WI38 (cell line): ENCODE measurements around the gene MINAR1.

Experiments used
- H3K4me3 ChIP-seq: 2 replicates; pipeline ENCODE4 v1.5.1; 2011; ENCODE audit warnings: low read depth, mild to moderate bottlenecking, control low read depth, low read length
- TF ChIP-seq, protein P1 (sequence below): IDR thresholded peaks from 2 replicates; pipeline ENCODE4 v1.5.1; 2012; ENCODE audit warnings: low read depth, mild to moderate bottlenecking, control low read depth, low read length

Gene MINAR1

DNA sequence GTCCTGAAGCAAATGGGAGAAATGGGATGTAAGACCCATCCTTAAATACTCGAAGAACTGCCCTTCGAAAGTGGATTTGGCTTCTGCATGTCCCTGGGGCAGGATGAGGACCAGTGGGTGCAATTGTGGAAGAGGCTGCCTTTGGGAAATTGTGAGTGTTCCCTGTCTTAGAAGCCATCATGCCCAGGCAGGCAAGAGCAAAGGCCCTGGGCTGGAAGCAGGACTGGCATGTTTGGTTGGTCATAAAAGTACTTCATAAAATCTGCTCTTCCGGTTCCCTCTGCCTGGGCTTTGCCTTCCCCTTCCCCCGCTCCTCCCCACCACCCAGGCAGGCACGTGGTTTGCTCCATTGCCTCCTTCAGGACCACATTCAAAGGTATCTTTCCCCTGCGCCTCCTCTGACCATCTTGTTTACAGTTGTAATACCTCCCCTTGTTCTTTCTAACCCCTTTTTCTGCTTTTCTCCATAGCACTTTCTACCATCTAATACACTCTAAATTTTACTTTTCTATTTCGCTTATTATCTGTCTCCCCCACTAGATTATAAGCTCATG lies 8.3 kb downstream of the MINAR1 start:
- no peak overlapping the region for H3K4me3 ChIP-seq
- TF ChIP-seq, protein P1, sequence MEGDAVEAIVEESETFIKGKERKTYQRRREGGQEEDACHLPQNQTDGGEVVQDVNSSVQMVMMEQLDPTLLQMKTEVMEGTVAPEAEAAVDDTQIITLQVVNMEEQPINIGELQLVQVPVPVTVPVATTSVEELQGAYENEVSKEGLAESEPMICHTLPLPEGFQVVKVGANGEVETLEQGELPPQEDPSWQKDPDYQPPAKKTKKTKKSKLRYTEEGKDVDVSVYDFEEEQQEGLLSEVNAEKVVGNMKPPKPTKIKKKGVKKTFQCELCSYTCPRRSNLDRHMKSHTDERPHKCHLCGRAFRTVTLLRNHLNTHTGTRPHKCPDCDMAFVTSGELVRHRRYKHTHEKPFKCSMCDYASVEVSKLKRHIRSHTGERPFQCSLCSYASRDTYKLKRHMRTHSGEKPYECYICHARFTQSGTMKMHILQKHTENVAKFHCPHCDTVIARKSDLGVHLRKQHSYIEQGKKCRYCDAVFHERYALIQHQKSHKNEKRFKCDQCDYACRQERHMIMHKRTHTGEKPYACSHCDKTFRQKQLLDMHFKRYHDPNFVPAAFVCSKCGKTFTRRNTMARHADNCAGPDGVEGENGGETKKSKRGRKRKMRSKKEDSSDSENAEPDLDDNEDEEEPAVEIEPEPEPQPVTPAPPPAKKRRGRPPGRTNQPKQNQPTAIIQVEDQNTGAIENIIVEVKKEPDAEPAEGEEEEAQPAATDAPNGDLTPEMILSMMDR = no peak

DNA sequence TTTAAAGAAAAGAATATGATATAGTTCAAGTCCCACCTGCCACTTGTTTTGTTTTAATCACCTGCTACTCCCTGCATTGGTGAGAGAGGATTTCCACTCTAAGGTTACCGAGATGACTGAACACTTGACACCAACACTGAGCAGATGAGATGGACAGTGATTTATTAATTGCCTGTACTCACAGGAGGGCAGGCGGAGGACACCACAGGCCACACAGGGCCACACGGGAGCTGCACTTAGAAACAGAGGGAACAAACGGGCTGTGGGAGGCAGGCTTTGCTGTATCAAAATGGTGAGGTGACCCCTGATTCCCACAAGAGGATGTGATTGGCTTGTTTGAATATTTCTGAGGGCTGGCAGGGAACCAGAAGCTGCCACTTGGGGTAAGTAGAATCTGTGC lies 10.8 kb downstream of the MINAR1 start:
- TF ChIP-seq, protein P1 = no peak
- H3K4me3 ChIP-seq = no peak overlapping the region

DNA sequence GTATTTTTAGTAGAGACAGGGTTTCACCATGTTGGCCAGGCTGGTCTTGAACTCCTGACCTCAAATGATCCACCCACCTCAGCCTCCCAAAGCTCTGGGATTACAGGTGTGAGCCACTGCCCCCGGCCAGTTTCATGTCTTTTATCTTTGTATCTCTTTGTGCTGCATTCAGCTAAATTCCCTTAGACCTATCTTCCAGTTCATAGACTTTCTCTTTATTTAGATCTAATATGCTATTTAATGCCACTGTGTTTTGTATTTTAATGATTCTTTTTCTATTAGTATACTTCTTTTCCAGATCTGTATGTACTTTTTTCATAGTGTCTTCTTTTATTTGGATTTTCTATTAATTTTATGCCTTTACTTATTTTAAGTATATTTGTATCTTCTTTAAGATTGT lies 14.9 kb downstream of the MINAR1 start:
- H3K4me3 ChIP-seq = no peak overlapping the region
- TF ChIP-seq, protein P1 = no peak

DNA sequence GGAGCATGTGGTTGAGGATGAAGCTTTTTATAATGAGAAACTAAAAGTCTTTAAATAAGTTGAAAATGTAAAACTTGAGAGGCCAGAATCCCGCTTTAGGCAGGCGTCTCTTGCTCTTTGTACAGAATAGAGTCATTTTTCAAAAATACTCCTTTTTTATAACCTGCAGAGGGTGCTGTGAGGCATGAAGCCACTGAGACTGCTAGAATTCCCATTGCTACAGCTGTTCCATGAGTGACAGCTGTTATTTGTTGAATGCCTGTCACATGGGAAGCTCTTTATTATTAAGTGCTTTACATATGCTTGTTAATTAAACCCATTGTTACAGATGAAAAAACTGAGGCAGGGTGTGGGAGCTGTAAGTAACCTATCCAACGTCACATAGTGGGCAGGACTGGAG lies 18.5 kb downstream of the MINAR1 start:
- TF ChIP-seq, protein P1 = no peak
- no peak overlapping the region for H3K4me3 ChIP-seq

GRCh38 chr15:79451361-79451999 lies 19.3 kb downstream of the MINAR1 start:
- no peak overlapping the region for H3K4me3 ChIP-seq
- TF ChIP-seq, protein P1 = no peak

DNA sequence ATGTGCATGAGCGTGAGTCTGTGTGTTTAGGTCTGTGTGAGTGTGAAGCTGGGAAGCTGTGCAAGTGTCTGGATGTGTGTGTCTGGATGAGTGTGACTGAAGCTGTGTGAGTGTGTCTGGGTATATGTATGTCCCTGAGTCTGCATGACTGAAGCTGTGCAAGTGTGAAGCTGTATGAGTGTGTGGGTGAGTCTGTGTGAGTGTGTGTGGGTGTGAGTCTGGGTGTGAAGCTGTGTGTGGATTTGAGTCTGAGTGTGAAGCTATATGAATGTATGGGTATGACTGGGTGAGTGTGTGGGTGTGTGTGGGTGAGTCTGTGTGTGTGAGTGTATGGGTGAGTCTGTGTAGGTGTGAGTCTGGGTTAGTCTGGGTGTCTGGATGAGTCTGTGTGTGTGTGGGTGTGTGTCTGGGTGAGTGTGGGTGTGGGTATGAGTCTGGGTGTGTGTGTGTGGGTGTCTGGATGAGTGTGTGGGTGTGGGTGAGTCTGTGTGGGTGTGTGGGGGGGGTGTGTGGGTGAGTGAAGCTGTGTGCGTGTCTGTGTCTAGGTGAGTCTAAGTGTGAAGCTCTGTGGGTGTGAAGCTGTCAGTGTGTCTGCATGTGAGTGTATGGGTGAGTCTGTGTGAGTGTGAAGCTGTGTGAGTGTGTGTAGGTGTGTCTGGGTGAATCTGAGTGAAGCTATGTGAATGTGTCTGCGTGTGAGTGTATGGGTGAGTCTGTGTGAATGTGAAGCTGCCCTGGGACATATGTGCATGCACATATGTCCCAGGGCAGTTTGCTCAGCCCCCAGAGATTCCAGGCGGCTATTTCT lies 20.3 kb downstream of the MINAR1 start:
- TF ChIP-seq, protein P1 = no peak
- no peak overlapping the region for H3K4me3 ChIP-seq

DNA sequence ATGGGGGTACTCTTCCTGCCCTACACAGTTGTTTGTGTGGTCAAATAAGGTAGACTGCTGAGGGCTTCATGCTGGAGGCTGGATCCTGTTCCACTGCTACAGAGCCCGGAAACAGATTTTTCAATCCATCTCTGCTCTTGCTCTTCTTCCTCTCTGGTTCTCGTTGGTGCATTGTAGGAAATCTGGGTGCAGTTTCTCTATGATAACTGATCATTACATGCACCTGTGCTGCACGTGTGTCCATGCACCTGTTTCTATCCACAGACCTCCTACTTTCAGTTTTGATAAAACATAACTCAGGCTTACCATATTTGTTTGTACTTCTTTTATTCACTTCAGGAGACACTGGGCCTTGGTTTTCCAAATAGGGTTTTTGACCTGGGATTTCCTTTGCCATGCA lies 21.3 kb downstream of the MINAR1 start:
- H3K4me3 ChIP-seq = no peak overlapping the region

More for the DNA sequence above, 21.3 kb downstream of the MINAR1 start:
- TF ChIP-seq, protein P1 = no peak
